ENCODE measurements around the gene CLIC4.

The CLIC4 gene

DNA sequence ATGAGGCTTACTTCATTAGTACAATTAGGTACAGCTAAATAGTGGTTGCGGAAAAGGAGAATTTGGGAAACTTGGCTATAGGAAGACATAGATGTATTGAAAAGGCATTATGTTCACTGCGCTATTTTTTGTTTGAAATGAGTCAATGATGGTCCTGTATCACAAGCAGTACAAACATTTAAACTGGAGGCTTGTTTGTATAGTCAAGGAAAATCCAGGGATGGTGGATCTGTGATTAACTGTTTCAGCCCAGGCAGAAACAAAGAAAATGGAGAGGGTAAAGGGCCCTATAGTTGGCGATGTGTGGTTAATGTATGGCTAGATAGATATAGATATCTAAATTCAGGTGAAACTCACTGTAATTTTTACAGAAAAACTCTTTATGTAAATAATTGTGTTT is 79.9 kb downstream of the CLIC4 start:
- no peak for DNase-seq

DNA sequence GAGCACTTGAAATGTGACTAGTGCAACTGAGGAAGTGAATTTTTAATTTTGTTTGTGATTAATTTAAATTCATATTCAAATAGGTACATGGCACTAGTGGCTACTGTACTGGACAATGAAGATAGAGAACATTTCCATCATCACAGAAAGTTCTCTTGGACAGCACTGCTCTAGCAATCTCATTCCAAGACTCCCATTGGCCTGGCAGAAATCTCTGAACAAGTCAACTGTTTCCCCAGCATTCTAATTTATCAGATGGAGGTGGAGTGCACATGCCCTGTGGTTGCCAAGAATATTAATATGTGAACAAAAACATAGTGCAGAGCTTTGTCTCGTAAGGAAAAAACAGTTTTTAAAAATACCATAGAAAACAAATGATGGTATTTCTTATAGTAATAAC is 81.3 kb downstream of the CLIC4 start:
- no peak for DNase-seq

DNA sequence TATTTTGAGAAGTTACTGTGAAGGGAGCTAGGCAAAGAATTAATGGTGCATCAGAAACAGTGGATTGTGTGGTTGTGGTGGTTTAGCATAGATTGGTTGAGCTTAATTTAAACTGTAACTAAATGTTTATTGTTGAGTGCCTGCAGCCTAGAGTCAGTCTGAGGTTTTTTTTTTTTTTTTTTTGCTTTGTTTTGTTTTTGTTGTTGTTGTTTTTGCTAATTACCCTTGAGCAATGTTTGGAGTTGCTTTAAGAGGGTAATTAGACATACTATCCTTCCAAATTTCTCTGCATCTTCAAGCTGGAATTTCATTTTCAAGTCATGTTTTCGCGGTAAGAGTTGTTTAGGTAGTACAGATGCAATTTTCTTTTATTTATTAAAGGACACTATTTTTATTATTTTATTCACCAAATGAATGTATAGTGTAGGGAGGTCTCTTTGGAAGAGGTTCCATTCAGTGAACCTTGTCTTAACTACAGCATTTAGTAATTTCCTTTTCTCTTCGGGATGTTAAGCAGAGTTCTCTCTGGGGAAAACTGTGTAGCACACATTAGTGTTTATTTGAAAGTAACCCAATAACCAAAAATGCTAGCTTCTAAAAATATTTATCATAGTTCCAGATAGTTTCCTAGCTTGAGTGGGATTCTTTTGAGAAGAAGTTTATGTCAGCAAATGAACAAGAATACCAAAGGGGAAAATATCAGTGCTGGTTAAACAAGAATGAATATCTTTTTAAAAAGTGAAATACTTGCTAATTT is 82.3 kb downstream of the CLIC4 start:
- no peak for DNase-seq

DNA sequence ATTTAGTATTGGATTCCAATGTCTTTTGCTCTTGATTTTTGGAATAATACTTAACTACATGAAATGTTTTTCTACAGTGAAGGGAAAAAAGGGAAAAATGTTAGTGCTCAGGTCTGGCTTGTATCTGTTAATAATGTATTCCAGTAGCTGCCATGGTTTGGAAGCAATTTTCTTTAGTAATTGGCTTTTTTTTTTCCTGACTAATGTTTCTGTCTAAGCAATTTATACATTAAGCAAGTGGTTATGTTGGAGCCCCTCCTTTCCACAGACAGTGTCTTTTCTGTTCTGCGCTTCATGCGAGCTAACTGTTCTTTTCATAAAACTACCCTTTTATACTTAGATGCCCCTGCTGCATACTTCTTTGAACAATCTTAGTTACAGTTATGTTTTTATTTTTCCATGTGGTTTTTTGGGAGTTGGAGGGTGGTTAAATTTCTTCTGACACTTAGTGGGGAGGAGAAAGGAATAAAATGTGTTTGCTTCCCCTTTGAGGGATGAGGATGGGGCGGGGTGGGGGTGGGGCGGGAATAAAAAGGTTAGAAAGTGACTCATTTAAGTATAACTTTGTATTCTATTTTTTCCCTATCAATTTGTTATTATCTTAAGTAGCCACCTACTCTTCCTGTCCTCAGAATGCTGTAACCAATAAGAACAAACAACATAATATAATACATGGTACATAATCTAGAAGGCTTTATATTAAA is 83.1 kb downstream of the CLIC4 start:
- no peak for DNase-seq

DNA sequence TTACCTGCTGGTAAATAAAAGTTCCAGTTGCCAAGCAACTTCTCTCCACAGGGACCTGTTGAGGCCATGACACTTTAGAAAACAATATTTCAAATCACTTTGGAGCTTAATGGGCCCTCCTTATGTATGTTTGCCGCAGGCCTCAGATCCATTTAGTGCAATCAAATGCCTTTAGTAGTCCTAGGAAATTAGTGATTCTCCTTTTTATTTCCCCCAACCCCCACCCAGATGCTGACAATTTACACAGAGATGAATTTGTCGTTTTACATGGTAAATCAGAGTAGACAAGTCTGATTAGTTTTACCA is 83.6 kb downstream of the CLIC4 start:
- DNase-seq: no peak

DNA sequence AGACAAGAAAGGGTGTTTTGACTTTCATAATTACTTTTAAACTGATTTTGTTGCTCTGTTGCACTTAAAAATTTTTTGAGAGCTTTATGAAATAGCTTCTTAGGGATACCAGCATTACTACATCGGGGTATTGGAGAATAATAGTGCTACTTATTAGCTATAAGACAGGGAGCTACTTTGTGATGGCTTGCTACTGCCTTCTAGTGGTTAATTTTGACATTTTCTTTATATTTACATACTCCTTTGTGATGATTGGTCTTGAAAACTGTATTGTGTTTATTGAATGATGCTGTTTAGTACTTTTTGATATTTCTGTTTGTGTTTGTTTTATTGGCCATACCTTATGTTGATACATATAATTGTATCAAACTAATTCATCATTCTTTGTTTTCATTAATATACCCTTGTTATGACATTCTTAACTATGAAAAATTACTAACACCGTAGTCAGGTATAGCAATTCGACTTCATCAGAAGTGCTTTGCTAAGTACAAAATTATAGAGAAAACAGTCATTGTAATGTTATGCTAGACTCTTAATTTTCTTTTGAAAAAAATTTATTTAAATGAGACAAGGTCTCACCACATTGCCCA is 85.5 kb downstream of the CLIC4 start:
- DNase-seq: no peak

DNA sequence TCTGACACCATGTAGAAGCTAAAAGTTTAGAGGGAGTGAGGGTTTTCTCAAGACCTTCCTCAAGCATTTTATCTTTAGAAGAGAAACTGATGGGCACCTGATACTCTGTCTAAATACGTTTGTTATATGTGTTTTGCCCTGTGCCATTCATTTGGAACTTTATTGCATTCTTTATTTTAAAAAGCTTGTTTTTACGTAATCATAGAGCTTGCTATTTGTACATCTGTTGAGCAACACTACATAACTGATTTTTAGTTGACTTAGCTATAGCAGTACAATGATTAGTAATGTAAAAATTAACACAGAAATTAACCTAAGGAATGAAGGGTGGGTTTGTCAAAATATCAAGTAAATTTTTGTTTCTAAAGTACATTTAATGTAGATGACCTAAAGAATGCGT is 96.3 kb downstream of the CLIC4 start:
- no peak for DNase-seq

DNA sequence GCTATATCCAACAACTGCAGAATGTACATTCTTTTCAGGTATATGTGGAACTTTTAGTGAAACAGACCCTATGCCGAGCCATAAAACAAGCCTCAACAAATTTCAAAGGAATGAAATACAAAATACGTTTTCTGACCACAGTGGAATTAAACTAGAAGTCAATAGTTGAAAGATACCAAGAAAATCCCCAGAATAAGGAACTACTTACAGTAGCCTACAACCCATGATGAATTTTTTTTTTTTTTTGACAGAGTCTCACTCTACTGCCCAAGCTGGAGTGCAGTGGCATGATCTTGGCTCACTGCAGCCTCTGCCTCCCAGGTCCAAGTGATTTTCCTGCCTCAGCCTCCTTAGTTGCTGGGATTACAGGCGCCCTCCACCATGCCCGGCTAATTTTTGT is 101.4 kb downstream of the CLIC4 start:
- no peak for DNase-seq

DNA sequence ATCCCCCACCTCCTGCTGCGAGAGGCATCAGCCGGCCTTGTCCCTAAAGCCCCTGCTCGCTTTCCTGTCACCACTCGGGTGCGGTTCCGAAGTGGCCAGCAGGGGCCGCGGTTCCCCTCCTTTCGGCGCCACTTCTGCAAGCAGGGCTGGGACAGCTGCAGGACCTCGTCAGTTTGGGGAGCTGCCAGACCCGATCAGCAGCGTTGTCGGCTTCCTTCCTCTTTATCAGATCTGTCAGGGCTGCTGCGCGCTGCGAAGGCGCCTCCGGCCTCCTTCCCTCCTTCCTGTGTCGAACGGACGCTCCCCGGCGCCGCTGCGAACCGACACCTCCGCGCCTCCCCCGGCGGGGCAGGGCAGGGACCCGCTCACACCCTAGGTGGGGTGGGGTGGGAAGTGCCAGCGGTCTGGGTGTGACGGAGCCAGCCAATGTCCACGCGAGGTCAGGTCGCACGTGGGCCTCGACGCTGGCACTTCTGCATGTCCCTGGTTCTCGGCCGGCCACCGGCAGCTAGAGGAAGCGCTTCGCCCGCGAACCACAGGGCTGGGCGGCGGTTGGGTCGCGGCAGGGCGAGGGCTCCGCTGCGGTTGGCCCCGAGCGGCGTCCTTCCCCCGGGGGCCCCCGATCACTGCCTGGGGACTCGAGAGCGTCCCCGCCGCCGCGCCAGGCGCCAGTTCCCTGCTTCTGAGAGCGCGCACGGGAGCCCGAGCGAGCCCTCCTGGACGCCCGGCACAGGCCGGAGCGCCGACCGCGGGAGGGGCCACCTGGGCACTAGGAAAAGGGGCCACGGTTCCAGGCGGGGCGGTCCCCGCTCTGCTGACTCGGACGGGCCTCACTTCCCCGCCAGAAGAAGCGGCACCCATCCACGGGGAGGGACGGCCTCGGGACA is 103.0 kb downstream of the CLIC4 start:
- peak; percentile 93 for DNase-seq

DNA sequence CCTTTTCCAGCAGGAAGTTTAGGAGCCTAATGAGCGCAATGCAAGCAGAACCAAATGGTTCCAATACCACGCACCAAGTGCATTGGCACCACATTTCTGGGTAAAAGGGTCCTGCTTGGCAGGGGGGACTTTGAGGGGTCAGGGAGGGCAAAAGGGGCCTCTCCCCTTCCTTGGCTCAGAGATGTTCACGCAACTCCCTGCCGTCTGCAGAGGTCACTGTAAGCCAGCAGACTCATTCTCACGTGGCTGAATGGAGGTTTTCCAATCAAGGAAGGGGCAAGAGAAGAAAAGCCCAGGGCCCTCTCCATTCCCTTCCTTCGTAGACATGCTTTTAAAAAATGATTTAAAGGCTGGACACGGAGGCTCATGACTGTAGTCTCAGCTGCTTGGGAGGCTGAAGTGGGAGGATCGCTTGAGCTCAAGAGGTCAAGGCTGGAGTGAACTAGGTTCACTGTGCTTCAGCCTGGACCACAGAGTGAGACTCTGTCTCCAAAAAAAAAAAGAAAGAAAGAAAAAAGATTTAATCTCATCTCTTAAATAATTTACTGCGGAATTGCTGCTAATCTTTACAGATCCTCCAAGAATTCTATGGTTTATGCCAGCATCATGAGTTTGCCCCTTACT is 104.5 kb downstream of the CLIC4 start:
- DNase-seq: peak; percentile 33

DNA sequence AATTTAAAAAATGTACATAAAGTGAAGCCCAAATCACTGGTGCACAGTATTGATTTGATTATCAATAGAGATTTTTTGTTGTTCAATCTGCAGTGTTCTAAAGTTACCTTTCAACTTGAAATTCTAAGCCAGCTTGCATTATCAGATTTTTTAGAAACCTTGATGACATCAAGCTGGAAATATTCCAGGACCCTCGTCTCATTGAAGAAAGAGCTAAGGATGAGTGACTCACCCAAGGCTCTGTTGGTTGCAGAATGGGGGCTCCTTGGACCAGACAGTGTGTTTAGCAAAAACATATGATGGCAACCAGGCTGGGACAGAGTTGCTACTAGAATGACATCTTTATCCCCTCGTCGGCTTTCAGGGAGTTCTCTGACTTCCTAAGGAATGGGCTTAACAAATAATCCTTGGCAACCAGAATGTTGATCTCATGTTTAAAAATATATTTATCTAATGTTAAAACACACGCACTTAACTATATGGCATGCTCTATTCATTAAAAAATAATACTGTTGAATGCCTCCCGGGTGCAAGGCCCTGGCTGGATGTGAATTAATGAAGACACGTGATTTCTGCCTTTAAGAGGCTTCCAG is 105.2 kb downstream of the CLIC4 start:
- DNase-seq: no peak

DNA sequence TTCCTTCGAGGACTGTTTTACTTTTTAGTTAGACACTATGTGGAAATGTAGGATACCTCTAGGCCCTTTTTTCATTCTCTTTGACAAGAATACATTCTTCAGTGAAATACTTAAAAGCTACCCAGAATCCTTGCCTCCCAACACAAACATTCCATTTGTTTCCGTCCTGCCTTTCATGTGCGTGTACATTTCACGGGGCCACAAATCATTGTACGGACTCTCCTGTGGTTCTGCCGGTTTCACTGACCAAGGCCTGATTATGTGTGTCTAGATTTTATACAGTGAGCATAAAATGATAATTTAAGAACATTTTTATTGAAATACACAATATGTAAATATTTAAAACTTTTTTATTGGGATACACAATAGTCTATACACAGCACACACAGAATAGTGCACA is 108.4 kb downstream of the CLIC4 start:
- DNase-seq: no peak

DNA sequence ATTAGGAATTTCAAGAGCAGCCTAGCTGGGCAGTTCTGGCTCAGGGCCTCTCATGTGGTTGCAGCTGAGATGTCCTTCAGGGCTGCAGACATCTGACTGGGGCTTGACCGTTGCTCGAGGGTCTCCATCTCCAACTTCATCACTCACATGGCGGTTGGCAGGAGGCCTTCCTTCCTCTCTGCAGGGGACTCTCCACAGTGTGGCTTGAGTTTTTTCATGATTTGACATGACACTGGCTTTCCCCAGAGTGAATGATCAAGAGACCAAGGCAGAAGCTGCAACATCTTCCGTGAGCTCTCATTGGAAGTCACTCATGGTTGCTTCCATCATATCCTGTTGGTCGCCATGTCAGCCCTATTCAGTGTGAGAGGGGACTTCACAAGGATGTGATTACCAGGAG is 110.2 kb downstream of the CLIC4 start:
- DNase-seq: no peak

DNA sequence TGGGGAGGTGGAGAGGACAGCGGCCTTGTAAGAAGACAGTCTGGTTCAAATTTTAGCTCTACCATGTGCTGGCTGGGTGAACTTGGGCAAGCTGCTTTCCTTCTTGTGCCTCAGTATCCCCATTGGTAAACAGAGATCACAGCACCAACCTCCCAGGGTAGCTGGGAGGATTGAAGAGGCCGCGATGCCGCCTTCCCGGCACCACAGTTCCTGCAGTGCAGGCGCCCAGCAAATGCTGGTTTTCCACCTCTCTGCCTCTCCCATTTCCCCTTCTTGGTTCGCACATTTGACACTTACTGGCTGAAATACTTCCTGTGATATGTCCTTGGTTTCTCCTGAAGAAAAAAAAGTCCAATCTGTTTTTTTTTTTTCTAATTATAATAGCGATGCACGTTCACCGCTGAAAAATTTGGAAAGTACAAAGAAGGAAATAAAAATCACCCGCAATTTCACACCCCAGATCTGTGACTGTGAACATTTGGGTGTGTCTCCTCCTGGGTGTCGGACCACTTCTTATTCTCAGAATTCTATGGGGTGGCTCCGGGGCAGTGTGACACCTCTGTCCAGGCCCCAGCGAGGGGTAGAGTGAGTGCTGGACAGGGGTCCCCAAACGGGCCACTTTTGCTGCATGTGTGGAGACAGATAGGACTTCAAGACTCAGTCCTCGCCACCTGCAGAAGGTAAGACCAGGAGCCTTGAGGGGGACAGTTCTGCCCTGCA is 111.7 kb downstream of the CLIC4 start:
- DNase-seq: no peak

DNA sequence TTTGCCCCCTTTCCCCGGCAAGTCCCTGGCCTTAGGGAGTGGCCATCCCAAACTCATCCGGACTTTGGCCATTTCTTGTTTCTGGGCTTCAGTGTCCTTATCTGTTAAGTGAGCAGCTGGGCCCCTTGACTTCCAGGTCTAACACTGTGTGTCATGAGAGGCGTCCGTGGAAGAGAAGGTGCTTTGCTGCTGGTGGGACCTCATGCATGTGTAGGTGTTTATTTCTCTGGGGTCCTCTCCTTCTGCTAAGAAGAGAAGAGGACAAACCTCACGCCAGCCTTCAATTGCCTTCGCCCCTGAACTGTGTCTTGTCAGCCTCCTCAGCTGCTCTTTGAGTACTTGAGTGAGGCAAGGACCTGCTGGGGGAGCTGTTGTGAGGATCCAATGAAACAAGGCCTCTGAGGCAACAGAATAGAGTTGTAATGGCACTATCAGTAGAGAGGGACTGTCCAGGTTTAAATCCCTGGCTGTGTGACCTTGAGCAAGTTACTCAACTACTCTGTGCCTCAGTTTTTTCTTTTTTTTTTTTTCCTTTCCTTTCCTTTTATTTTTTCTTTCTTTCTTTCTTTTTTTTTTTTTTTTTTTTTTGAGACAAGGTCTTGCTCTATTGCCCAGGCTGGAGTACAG is 112.4 kb downstream of the CLIC4 start:
- DNase-seq: no peak

DNA sequence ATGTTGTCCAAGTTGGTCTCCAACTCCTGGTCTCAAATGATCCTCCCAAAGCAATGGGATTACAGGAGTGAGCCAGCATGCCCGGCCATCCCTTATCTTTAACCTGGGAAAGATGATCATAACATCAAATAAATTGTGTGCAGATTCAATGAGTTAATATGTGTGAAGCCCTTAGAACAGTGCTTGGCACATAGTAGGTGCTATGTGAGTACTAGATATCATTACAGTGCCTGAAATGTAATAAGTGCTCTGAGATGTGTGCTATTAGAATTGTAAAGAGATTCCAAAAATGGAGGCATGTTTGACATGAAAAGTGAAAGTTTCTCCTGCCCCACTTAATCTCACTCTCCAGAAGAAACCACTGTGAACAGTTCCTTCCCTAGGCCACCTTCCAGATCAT is 113.0 kb downstream of the CLIC4 start:
- DNase-seq: no peak

DNA sequence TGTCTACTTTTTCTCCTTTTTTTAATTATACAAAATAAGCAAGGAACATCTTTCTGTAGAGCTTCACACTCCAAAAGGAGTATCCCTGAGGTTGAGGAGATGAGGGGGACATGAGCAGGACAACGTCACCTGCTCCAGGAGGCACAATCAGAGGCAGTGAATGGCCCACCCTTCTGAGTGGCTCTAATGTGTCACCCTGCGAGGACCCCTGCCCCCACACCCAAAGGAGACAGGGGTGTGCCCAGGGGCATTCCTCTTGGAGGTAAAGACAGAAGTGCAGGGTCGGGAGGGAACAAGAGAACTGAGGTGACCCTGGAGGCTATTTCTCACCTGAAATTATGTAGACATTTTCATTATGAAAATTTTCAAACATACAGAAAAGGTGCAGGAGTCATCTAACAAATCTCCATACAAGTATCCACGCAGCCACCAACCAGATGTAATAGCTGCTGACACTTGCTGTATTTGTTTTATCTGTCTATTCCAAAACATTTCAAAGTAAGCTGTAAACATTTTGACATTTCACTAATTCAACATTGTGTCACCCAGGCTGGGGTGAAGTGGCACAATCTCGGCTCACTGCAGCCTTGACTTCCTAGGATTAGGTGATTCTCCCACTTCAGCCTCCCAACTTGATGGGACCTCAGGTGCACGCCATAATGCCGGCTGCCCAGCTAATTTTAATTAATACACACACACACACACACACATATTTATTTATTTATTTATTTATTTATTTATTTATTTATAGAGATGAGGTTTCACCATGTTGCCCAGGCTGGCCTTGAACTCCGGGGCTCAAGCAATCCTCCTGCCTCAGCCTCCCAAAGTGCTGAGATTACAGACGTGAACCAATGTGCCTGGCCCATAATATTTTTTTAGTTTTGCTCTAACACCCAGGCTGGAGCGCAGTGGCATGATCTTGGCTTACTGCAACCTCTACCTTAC is 114.1 kb downstream of the CLIC4 start:
- DNase-seq: no peak

DNA sequence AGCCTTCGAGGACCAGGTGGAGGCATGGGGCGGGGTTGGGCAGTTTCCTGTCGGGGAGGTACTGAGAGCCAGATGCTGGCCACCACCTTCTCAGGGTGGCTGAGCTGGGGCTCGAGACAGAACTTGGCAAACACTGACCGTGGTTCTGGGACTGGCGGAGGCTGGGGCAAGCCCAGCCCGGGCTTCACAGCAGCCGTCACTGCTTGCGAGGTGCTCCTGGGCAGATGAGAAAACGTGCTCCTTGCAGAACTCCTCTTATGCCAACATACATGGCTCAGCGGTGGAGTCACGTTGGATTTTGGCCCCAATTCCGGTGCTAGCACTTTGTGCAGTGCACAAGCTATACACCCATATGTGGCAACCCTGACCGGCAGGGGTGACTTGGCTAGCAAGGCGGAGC is 115.6 kb downstream of the CLIC4 start:
- DNase-seq: no peak

DNA sequence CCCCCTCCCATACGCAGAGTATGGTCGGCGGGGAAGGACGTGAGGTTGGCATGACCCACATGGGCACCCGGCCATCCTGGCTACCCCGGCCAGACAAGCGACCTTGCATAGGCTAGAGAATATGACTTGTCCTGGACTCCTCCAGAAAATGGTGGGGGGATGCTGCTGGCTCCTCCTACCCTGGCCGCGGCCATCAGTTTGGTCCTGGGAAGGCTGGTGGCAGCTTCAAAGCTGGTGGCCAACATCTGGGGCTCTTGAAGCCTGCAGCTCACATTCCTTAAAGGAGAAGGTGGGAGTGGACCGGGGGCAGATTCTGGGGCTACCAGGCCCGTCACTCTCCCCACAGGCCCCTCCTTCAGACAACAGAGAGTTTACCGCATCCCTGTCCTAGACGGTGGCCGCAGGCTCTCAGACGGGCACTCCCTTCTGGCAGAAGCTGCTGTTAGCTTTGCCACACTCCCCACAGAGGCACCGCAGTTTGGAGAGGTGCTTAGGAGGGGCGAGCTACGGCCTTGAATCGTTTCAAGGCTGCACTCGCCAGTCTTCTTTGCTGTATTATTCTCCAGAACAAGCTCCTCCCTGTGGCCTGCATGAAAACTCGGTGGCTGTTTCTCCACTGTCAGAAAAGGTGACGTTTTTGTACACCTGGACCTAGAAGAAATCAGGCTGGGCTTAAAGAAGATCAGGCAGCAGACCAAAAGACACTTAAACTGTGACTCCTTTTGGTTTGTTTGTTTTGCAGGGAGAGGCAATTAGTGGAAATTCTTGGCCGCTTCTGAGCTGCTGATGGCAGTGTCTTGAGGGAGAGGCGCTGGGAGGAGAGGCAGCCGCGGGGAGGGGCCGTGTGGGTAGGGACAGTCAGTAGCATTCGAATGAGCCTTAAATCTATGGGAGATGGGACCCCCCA is 116.8 kb downstream of the CLIC4 start:
- no peak for DNase-seq
